ENCODE data around the gene TPI1. TPM values are rescaled to one million over a fixed set of nuclear protein-coding genes. Genes with fewer than 3 reads are reported as not detected.

Gene TPI1
- total RNA-seq, 1 donor from 2014 or later = 722 TPM

GRCh38 chr12:6840761-6841515 lies 26.4 kb upstream of the TPI1 start, which contains the start of gene GNB3:
Gene GNB3, plus strand, starts transcription at chr12:6840925. Its CDS starts 363 bp downstream, at chr12:6841288.
- Histone ChIP-seq H3K9ac (ENCODE audit: low read length) (no peak within 1 kb of the TSS), H2AFZ (ENCODE audit: low read depth, low read length) (no peak within 1 kb of the TSS), H3K36me3 (ENCODE audit: insufficient read depth, low read length) (peaks cover 37% of the 10 kb centered on the region), H3K4me2 (ENCODE audit: low read length) (no peak within 1 kb of the TSS), H3K9me3 (ENCODE audit: insufficient read depth, low read depth, low read length) (no peaks in the 10 kb centered on the region), H3K4me1 (ENCODE audit: insufficient read depth, low read length) (no peaks in the 10 kb centered on the region), H4K20me1 (ENCODE audit: insufficient read depth, low read length) (peaks cover 20% of the 10 kb centered on the region), H3K79me2 (ENCODE audit: insufficient read depth, low read length) (peaks cover under 1% of the 10 kb centered on the region), H3K27me3 (ENCODE audit: insufficient read depth, low read length) (no peaks in the 10 kb centered on the region), H3K4me3 (ENCODE audit: insufficient read depth, low read depth, low read length) (no peak within 1 kb of the TSS), H3K27ac (ENCODE audit: low read depth, low read length) (no peak within 1 kb of the TSS)
- TF ChIP-seq CTCF (IDR thresholded peaks at IDR 0.05; ENCODE audit: insufficient read depth, low read depth, low read length) = no peak
- TF ChIP-seq EZH2 (IDR thresholded peaks at IDR 0.05; ENCODE audit: insufficient read depth, low read length) = no peak
- Mint-ChIP-seq H3K9me3 (ENCODE audit: unreplicated experiment) (no peaks in the 10 kb centered on the region), H3K4me3 (ENCODE audit: unreplicated experiment) (no peak within 1 kb of the TSS), H3K27ac (ENCODE audit: unreplicated experiment) (no peak within 1 kb of the TSS), H3K27me3 (ENCODE audit: low read depth, unreplicated experiment) (no peaks in the 10 kb centered on the region), H3K36me3 (ENCODE audit: low read depth, unreplicated experiment) (peaks cover 12% of the 10 kb centered on the region), H3K4me1 (ENCODE audit: low read depth, unreplicated experiment) (no peaks in the 10 kb centered on the region)
- DNase-seq (ENCODE audit: low read depth) = no peak
- no peak for FAIRE-seq

GRCh38 chr12:6842075-6842474 lies 25.3 kb upstream of the TPI1 start:
- Histone ChIP-seq H3K9me3 (ENCODE audit: insufficient read depth, low read depth, low read length) (no peaks in the 10 kb centered on the region), H2AFZ (ENCODE audit: low read depth, low read length) (no peak overlapping the region), H3K79me2 (ENCODE audit: insufficient read depth, low read length) (peaks cover 8% of the 10 kb centered on the region), H3K4me3 (ENCODE audit: insufficient read depth, low read depth, low read length) (no peak overlapping the region), H3K27ac (ENCODE audit: low read depth, low read length) (no peak overlapping the region), H3K36me3 (ENCODE audit: insufficient read depth, low read length) (peaks cover 38% of the 10 kb centered on the region), H4K20me1 (ENCODE audit: insufficient read depth, low read length) (peaks cover 25% of the 10 kb centered on the region), H3K9ac (ENCODE audit: low read length) (no peak overlapping the region), H3K4me1 (ENCODE audit: insufficient read depth, low read length) (no peaks in the 10 kb centered on the region), H3K27me3 (ENCODE audit: insufficient read depth, low read length) (no peaks in the 10 kb centered on the region), H3K4me2 (ENCODE audit: low read length) (no peak overlapping the region)
- no peak for TF ChIP-seq CTCF (IDR thresholded peaks at IDR 0.05; ENCODE audit: insufficient read depth, low read depth, low read length)
- TF ChIP-seq EZH2 (IDR thresholded peaks at IDR 0.05; ENCODE audit: insufficient read depth, low read length) = no peak
- Mint-ChIP-seq H3K36me3 (ENCODE audit: low read depth, unreplicated experiment) (peaks cover 16% of the 10 kb centered on the region), H3K27me3 (ENCODE audit: low read depth, unreplicated experiment) (no peaks in the 10 kb centered on the region), H3K4me1 (ENCODE audit: low read depth, unreplicated experiment) (no peaks in the 10 kb centered on the region), H3K4me3 (ENCODE audit: unreplicated experiment) (no peak overlapping the region), H3K9me3 (ENCODE audit: unreplicated experiment) (no peaks in the 10 kb centered on the region), H3K27ac (ENCODE audit: unreplicated experiment) (no peak overlapping the region)
- no peak for FAIRE-seq
- no peak for DNase-seq (ENCODE audit: low read depth)

All from astrocyte (in vitro differentiated cells and primary cell).